GM12878 (cell line): ENCODE data around the gene TGFBR3. TPM values are rescaled to one million over a fixed set of nuclear protein-coding genes. Genes with fewer than 3 reads are reported as not detected.
A peak's percentile ranks its signal among the peaks of the same experiment; 100 is the strongest.

Source experiments
- BRCA1 ChIP-seq: IDR thresholded peaks from 2 replicates; pipeline ENCODE4 v1.6.1; 2011; ENCODE audit warnings: low read depth, low read length, improper control_type of control experiment
- CHD2 ChIP-seq: IDR thresholded peaks from 2 replicates; pipeline ENCODE4 v1.6.1; 2011; ENCODE audit warnings: low read depth, low read length, improper control_type of control experiment, borderline replicate concordance
- CHD4 ChIP-seq: fragments of 200-600 bp; sonication (generic); IDR thresholded peaks from 2 replicates; pipeline ENCODE4 v1.6.1; 2016; ENCODE audit warnings: mild to moderate bottlenecking
- CREB1 ChIP-seq: IDR thresholded peaks from 2 replicates; pipeline ENCODE4 v1.6.1; 2012; ENCODE audit warnings: low read depth, mild to moderate bottlenecking, inconsistent platforms
- EP300 ChIP-seq, 2 experiments: fragments of 150-350 bp in 1 of 2; IDR thresholded peaks; 2 replicates each; pipeline ENCODE4 v1.6.1; 2011 to 2012; ENCODE audit warnings: low read depth in 2 of 2, low read length in 2 of 2, borderline replicate concordance in 1 of 2, improper control_type of control experiment in 1 of 2, inconsistent platforms in 1 of 2; ENCODE audit not compliant: control insufficient read depth in 1 of 2
- GATAD2B ChIP-seq: fragments of 450-650 bp; conservative IDR thresholded peaks from 2 replicates; pipeline ENCODE4 v1.6.1; 2017; ENCODE audit warnings: low read depth, mild to moderate bottlenecking, moderate library complexity
- NFXL1 ChIP-seq: fragments of 450-650 bp; IDR thresholded peaks from 2 replicates; pipeline ENCODE4 v1.6.1; 2017; ENCODE audit warnings: antibody characterized with exemption, mild to moderate bottlenecking, borderline replicate concordance
- POLR2A ChIP-seq: IDR thresholded peaks from 2 replicates; pipeline ENCODE4 v1.6.1; 2011; ENCODE audit warnings: low read depth, mild to moderate bottlenecking, low read length
- RCOR1 ChIP-seq: conservative IDR thresholded peaks from 2 replicates; pipeline ENCODE4 v1.6.1; 2012; ENCODE audit warnings: low read depth, low read length, improper control_type of control experiment
- RELA ChIP-seq: fragments of 450-650 bp; IDR thresholded peaks from 2 replicates; pipeline ENCODE4 v1.8.0; 2014; ENCODE audit warnings: borderline replicate concordance; ENCODE audit not compliant: partially characterized antibody
- RUNX3 ChIP-seq: IDR thresholded peaks from 2 replicates; pipeline ENCODE4 v1.6.1; 2012; ENCODE audit warnings: low read length, inconsistent platforms
- SMARCA5 ChIP-seq: fragments of 450-650 bp; IDR thresholded peaks from 2 replicates; pipeline ENCODE4 v1.6.1; 2017; ENCODE audit warnings: mild to moderate bottlenecking
- TBL1XR1 ChIP-seq: IDR thresholded peaks from 2 replicates; pipeline ENCODE4 v1.6.1; 2012; ENCODE audit warnings: low read depth, low read length, improper control_type of control experiment
- WRNIP1 ChIP-seq: IDR thresholded peaks from 2 replicates; pipeline ENCODE4 v1.6.1; 2011; ENCODE audit warnings: low read depth, low read length, improper control_type of control experiment, borderline replicate concordance
- ZNF274 ChIP-seq: IDR thresholded peaks from one replicate; pipeline ENCODE4 v1.8.0; 2011; ENCODE audit not compliant: insufficient read length, insufficient read depth
- polyA plus RNA-seq, 11 experiments: library from polyadenylated mRNA; depleted of rRNA in 4 of 11; unstranded in 6 of 11; stranded (reverse) in 5 of 11; fragments of >200 nt; fragmentation: Nextera tagmentation in 4 of 11; fragmentation: Illumina TruSeq in 1 of 11; extraction: Ambion mirVana in 4 of 11; extraction: Trizol in 1 of 11; gene quantifications; 1 replicate in 1 of 11; 2 replicates in 10 of 11; pipeline versions ENCODE4 v1.2.1 to v1.2.3, GENCODE V29; 2011 to 2016; ENCODE audit warnings: inconsistent platforms in 2 of 11, missing spikeins in 2 of 11, low read depth in 1 of 11
- total RNA-seq, 4 experiments: library from RNA; depleted of rRNA in 3 of 4; stranded (reverse); fragments of >200 nt in 3 of 4; fragmentation: Illumina TruSeq in 1 of 4; extraction: Trizol in 1 of 4; gene quantifications; 2 replicates each; pipeline versions ENCODE4 v1.2.1 to v1.2.3, GENCODE V29; 2013 to 2021
- TF ChIP-seq, protein P1 (sequence below): IDR thresholded peaks from 2 replicates; pipeline ENCODE4 v1.6.1; 2011; ENCODE audit warnings: borderline replicate concordance, low read depth, mild to moderate bottlenecking, moderate library complexity, mixed read lengths, low read length; ENCODE audit not compliant: insufficient read depth; ENCODE audit errors: extremely low read length
- TF ChIP-seq, protein P2 (sequence below): fragments of 450-650 bp; IDR thresholded peaks from 2 replicates; pipeline ENCODE4 v1.6.1; 2016; ENCODE audit warnings: mild to moderate bottlenecking
- TF ChIP-seq, protein P3 (sequence below): IDR thresholded peaks from 2 replicates; pipeline ENCODE4 v1.6.1; 2011; ENCODE audit warnings: borderline replicate concordance, low read depth, mild to moderate bottlenecking, moderate library complexity, low read length; ENCODE audit not compliant: insufficient read depth, poor library complexity, severe bottlenecking
- TF ChIP-seq, protein P4 (sequence below): IDR thresholded peaks from 2 replicates; pipeline ENCODE4 v1.6.1; 2011; ENCODE audit warnings: low read depth, low read length, improper control_type of control experiment, borderline replicate concordance
- TF ChIP-seq, protein P5 (sequence below): fragments of 150-350 bp; IDR thresholded peaks from 2 replicates; pipeline ENCODE4 v1.6.1; 2016; ENCODE audit warnings: low read depth, low read length

TGFBR3 gene
- total and polyA plus RNA-seq, 10 of the 15 experiments (the other 5 are each of a cell fraction or from before 2014, with no cell fraction given), result 2.7 to 16.5 (median 12.6) TPM

DNA sequence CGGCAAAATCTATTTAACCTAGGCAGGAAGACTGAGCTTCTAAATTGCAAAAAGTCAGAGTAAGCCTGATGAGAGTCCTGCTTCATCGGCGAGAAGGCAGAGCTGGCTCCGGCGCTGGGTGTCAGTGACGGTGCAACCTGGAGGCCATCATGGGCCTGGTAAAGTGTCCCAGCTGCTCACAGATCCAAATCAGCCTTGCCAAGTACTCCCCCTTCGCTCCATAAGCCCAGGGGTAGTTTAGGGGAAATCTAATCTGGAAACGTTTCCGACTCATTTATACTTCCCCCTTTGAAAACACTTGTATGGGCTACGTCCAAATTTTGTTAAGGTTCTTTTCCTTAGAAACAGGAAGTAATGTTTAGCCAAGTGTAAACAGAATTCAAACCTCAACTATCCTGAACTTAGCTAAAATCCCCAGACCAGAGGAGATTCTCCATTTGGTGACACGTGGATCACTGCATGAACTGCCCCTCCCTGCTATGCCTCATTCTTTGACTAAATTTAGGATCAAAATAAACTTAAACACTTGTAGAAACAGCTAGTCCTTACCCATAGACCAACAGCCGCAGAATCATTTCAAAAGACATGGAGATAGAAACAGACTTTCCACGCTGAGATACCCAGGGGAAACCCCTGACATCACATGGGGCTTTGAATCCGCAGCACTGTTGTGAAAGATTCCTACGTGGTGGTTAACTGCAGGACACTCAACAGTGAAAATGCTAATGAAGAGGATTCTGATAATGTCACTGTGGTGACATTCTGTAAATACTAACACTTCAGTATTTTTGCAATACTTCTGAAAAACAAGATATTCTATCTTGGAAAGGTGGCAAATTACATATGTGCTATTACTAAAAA lies 172.7 kb downstream of the TGFBR3 start (continued):
- TF ChIP-seq EP300 (IDR thresholded peaks at IDR 0.05; ENCODE audit: borderline replicate concordance in 1 of 2, control insufficient read depth in 1 of 2, low read depth in 2 of 2, low read length in 2 of 2) (peak; percentile 49 to 65; a peak in 3 of 4 replicates), GATAD2B (no peak), SMARCA5 (no peak), WRNIP1 (no peak), CHD2 (no peak), RELA (no peak), POLR2A (peak; percentile 60), RUNX3 (peak; percentile 77), BRCA1 (no peak), NFXL1 (no peak), CHD4 (no peak), RCOR1 (no peak), CREB1 (0 out of 2 replicates have a peak, but pooled peaks have one; percentile 28), ZNF274 (no peak), TBL1XR1 (no peak)
- TF ChIP-seq, protein P1, sequence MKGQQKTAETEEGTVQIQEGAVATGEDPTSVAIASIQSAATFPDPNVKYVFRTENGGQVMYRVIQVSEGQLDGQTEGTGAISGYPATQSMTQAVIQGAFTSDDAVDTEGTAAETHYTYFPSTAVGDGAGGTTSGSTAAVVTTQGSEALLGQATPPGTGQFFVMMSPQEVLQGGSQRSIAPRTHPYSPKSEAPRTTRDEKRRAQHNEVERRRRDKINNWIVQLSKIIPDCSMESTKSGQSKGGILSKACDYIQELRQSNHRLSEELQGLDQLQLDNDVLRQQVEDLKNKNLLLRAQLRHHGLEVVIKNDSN, result peak; percentile 43
- TF ChIP-seq, protein P2, sequence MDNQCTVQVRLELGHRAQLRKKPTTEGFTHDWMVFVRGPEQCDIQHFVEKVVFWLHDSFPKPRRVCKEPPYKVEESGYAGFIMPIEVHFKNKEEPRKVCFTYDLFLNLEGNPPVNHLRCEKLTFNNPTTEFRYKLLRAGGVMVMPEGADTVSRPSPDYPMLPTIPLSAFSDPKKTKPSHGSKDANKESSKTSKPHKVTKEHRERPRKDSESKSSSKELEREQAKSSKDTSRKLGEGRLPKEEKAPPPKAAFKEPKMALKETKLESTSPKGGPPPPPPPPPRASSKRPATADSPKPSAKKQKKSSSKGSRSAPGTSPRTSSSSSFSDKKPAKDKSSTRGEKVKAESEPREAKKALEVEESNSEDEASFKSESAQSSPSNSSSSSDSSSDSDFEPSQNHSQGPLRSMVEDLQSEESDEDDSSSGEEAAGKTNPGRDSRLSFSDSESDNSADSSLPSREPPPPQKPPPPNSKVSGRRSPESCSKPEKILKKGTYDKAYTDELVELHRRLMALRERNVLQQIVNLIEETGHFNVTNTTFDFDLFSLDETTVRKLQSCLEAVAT, result peak; percentile 37; the same call in 1 of the 2 replicates
- TF ChIP-seq, protein P3, sequence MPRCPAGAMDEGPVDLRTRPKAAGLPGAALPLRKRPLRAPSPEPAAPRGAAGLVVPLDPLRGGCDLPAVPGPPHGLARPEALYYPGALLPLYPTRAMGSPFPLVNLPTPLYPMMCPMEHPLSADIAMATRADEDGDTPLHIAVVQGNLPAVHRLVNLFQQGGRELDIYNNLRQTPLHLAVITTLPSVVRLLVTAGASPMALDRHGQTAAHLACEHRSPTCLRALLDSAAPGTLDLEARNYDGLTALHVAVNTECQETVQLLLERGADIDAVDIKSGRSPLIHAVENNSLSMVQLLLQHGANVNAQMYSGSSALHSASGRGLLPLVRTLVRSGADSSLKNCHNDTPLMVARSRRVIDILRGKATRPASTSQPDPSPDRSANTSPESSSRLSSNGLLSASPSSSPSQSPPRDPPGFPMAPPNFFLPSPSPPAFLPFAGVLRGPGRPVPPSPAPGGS, result no peak
- TF ChIP-seq, protein P4, sequence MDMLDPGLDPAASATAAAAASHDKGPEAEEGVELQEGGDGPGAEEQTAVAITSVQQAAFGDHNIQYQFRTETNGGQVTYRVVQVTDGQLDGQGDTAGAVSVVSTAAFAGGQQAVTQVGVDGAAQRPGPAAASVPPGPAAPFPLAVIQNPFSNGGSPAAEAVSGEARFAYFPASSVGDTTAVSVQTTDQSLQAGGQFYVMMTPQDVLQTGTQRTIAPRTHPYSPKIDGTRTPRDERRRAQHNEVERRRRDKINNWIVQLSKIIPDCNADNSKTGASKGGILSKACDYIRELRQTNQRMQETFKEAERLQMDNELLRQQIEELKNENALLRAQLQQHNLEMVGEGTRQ, result peak; percentile 41; the same call in 1 of the 2 replicates
- TF ChIP-seq, protein P5, sequence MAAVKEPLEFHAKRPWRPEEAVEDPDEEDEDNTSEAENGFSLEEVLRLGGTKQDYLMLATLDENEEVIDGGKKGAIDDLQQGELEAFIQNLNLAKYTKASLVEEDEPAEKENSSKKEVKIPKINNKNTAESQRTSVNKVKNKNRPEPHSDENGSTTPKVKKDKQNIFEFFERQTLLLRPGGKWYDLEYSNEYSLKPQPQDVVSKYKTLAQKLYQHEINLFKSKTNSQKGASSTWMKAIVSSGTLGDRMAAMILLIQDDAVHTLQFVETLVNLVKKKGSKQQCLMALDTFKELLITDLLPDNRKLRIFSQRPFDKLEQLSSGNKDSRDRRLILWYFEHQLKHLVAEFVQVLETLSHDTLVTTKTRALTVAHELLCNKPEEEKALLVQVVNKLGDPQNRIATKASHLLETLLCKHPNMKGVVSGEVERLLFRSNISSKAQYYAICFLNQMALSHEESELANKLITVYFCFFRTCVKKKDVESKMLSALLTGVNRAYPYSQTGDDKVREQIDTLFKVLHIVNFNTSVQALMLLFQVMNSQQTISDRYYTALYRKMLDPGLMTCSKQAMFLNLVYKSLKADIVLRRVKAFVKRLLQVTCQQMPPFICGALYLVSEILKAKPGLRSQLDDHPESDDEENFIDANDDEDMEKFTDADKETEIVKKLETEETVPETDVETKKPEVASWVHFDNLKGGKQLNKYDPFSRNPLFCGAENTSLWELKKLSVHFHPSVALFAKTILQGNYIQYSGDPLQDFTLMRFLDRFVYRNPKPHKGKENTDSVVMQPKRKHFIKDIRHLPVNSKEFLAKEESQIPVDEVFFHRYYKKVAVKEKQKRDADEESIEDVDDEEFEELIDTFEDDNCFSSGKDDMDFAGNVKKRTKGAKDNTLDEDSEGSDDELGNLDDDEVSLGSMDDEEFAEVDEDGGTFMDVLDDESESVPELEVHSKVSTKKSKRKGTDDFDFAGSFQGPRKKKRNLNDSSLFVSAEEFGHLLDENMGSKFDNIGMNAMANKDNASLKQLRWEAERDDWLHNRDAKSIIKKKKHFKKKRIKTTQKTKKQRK, result no peak
